ENCODE data around the gene CD163L1.

DNA sequence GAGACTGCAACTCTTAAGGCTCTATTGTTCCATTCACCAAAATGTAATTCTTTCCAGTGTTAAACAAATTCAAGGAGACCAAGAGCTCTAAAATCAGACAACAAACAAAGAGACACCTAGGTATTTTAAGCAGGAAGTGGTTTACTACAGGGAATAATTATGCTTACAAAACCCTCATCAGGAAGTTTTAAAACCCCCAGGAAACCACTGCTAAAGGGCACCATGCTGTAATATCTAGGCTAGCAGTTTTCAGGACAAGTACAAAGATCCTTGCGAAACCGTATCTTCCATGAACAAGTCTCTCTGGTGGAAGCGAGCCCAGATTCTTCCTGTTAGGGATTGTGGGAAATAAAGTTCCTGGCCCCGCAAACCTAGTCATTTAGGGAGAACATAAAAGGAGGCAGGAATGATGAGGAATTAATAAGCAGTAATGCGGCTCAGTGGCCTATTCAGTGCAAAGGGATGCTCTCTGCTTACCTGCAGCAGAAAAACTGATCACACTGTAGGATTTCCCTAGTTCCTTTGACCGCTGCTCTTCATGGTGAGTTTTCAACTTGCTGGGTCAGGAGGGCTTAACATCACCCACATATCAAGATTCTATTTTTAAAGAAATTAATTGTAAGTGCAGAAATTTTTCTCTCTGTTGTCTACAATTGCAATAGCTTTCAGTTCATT is 97.3 kb downstream of the CD163L1 start:
- TF ChIP-seq EZH2 (IDR thresholded peaks at IDR 0.05) (no peak), EZH2phosphoT487 (IDR thresholded peaks at IDR 0.05) (no peak)
- TF ChIP-seq, protein P1, sequence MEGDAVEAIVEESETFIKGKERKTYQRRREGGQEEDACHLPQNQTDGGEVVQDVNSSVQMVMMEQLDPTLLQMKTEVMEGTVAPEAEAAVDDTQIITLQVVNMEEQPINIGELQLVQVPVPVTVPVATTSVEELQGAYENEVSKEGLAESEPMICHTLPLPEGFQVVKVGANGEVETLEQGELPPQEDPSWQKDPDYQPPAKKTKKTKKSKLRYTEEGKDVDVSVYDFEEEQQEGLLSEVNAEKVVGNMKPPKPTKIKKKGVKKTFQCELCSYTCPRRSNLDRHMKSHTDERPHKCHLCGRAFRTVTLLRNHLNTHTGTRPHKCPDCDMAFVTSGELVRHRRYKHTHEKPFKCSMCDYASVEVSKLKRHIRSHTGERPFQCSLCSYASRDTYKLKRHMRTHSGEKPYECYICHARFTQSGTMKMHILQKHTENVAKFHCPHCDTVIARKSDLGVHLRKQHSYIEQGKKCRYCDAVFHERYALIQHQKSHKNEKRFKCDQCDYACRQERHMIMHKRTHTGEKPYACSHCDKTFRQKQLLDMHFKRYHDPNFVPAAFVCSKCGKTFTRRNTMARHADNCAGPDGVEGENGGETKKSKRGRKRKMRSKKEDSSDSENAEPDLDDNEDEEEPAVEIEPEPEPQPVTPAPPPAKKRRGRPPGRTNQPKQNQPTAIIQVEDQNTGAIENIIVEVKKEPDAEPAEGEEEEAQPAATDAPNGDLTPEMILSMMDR (IDR thresholded peaks at IDR 0.05), result no peak

Measured in neural progenitor cell (in vitro differentiated cells).